GM19023 (cell line): ENCODE results near the gene KYNU.
A peak's percentile ranks its signal among the peaks of the same experiment; 100 is the strongest.

Source experiments
- ATAC-seq: cut with Tn5 transposase; IDR thresholded peaks from one replicate; pipeline ENCODE4 v1.9.1; 2021; ENCODE audit warnings: mild to moderate bottlenecking, moderate library complexity; ENCODE audit not compliant: unreplicated experiment

Gene KYNU

DNA sequence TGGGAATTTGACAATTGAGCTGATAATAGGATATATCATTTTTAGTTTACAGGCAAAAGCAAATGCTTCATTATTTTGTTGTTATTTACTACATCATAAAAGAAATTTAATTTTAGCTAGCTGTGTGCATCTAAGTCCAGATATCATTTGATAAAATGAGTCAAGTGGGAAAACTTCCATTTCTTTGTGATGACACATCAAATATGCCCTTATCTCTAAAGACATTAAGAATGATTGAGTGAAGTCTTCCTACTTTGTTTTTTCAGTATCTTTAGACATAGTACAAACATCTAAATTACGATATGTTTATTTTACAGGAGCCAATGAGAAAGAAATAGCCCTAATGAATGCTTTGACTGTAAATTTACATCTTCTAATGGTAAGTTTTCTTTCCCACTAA lies 77.0 kb downstream of the KYNU start:
- ATAC-seq = no peak

DNA sequence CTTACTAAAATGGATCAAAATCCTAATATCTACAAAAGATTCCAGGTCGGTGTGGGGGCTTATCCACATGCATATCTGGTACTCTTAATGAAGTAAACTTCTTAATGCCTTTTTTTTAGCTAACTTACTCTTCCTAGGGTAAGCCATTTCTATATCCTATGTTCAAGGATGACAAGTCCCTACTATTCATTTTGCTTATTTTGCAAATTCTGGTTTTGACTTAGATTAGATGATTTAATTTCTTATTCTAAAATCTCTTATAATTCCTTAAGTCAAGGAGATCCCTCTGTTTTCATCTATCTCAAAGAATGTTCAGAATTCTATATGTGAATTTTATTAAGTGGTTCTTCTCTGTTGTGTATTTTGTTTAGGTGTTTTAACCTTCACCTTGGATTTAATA lies 79.7 kb downstream of the KYNU start:
- no peak for ATAC-seq

DNA sequence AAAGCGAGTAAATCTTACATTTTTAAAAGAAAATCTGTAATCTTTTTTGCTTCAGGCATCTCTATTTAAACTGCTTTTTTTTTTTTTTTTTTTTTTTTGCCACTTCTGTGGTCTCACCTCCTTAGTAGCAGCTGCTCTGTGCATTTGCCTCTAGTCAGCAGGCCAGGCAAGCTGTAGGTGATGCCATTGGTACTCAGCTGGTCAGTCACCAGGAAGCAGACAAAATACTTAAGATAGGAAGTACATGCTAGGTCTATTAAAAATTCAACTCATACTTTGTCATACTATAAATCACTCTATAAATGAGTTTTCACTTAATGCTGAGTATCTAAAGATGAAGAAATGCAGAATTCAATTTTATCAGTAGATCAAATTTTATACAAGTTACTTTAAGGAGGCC lies 83.7 kb downstream of the KYNU start:
- ATAC-seq = no peak

DNA sequence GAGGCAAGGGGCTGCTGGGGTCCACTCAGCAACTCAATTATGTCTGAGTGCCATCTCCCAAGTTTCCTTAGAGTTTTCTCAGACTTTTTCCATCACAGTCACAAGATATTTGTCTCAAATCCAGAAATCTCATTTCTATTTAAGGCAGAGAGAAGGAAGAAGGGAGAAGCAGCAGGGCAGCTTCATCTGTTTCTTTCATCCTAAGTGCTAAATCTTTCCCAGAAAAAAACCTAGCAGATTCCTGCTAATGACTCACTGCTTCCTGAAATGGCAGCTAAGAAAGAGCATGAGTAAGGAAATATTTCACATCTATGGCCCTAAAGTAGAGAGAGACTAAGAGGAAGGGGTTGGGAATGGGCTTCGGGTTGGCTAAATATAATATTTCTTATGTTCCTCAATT lies 88.0 kb downstream of the KYNU start:
- ATAC-seq = no peak

DNA sequence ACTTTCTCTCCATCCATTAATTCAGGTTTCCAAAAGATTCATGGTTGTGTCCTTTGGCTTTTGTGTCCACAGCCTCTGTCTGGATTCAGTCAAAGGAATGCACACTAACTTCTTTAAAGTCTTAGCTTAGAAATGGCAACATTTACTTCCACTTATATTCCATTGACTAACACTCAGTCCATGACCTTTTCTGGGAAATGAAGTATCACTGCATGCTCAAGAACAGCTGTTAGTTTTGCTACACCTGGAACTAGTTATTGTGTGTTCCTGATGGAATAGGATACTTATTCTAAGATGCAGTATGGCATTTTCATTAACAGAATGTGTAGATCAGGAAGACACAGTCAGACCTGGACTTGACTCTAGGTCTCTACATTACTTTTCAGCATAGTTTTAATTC lies 88.8 kb downstream of the KYNU start:
- ATAC-seq = no peak

DNA sequence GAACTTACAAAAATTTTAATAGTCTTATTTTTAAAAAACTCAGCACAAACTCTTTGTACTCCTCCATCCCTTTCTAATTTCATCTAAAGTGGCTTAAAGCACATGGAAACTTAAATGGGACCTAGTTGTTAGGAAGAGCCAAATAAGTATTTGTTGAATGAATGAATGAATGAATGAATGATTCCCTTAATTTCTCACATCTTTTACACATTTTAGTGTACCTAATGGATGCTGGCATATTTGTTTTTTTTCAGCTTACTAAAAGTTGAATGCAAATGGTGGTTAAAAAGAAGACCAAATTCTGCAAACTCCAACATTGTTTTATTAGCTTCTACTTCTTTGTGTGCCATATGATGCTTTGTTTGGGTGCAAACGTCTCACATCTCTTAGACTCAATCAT lies 89.6 kb downstream of the KYNU start:
- ATAC-seq = no peak

DNA sequence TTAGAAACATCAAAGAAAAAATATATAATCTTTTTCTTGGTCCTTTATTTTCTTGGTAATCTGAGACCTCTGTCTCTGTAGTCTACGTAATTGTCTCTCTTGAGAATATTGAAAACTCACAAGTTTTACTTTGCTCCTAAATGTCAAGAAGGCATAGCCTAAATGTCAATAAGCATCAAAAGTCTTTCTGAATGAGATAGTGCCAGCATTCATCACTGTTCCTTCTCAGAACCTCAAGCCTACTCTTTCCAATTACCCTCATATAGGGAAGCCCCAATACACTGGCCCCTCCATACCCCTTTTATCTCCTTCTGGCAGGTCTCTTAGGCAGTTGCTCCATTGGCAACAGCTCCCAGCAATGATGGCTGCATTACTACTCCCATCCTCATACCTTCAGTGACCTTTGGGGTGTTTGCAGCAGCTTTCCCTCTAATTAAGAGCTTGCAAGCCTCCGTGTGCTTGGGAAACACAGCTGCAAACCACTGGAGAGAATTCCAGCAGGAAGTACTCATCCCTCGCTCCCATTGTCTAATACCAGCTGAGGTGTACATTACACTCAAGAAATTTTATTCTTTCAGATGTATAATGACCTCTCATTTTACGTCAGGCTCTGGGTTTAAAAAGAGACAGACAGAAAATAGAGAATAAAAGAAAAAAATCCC lies 95.8 kb downstream of the KYNU start:
- no peak for ATAC-seq

DNA sequence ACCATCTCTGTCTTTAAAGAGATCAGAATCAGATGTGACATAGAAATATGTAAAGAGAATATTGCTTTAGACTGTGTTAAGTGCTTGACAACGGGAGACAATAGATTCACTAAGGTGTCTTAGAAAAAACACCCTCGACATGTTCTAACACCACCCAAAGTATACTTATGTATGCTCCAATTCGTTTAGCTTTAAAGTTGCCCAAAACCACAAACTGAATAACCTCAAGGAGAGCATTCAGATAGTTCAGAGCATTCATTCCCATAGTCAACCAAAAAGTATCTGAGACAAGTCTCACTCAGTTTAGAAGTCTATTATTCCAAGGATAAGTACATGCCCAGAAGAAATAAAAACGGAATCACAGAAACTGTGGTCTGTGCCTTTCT lies 96.4 kb downstream of the KYNU start:
- peak; percentile 12 for ATAC-seq

DNA sequence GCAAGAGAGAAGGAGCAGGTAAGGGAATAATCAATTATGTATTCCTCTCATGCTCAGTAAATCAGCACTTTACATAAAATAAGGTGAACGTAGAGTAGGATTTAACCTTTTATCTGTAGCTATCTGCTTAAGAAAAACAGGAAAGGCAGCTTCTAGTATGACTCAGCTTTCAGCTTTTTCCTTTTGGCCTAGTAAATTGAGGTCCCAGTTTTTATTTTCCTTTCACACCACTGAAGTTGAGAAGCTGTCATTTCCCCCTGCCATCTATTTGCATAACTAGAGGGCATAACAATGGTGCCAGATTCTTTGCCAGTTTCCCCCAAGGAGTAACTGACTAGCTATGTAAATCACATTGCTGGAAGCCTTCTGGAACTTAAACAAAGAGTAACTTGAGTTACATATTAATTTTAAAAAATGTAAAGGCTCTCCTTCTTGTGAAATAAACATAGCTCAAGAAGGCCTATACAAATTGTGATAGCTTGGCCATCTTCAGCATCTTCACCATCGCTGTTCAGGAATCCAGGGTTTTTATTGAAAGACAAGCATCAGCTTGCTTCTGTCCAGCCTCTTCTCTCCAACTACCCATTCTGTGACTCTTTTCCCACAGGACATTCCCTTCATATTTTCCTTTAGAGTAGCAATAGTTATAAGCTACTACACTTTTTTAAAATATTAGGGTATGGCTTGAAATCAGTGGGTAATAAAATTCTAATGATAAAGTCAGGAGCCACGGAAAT lies 97.0 kb downstream of the KYNU start:
- peak; percentile 42 for ATAC-seq

DNA sequence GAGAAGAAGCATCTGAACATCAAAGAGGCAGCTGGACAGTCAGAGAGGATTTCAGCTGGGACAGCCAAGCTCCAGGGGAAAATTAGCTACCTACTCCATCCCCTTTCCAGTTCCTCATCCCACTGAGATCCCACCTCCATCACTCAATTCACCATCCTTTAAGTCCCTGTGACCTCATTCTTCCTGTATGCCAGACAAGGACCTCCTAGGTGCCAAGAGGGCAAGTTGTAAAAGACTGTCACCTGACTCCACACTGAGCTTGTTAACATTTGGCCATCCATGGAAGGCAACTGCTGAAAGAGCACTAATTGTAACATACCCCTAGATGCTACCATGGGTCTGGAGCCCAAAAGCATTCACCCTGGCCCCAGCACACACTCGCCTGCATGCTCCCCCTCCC lies 97.8 kb downstream of the KYNU start:
- ATAC-seq = no peak

DNA sequence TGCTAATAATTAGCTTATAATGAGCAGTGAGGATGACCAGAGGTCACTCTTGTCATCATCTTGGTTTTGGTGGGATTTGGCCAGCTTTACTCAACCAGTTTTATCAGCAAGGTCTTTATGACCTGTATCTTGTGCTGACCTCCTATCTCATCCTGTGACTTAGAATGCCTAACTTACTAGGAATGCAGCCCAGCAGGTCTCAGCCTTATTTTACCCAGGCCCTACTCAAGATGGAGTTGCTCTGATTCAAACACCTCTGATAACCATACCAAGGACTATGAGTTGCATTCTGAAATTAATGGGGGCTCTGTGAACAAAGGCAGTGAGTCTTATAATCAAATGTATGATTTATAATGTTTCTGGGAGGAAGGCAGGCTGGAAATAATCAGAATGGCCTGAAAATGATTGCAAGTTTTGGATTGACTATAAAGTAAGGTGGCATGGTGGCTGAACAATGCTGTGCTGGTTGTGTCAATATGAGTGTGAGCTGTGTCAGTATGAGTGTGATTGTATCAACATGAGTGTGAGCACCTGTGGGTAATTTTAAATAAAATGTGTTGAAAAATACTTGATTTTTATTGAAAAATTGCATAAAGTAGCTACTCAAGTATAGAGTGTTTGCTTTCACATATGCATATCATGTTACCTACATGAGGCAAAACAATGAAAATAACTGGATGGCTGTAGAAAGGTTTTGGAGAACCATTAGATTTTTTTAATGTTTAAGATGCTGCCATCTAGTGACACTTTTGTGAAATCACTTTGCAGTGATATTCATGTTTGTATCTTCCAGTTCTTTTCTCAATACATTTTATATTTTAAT lies 103.0 kb downstream of the KYNU start:
- ATAC-seq = peak; percentile 49

DNA sequence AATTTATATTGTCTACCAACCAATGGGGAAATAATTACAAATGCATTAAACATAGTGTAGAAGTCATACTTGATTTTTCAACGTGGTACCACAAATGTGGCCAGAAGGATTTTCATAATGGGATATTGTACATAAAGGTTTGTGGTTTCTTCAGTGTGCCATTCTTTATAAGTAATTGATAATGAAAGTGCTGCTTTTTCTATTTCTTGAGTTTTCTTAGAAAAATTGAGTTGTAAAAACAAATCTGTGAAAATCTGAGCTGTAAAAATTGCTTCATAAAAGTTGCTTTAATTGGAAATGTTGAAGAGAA lies 103.6 kb downstream of the KYNU start:
- no peak for ATAC-seq

DNA sequence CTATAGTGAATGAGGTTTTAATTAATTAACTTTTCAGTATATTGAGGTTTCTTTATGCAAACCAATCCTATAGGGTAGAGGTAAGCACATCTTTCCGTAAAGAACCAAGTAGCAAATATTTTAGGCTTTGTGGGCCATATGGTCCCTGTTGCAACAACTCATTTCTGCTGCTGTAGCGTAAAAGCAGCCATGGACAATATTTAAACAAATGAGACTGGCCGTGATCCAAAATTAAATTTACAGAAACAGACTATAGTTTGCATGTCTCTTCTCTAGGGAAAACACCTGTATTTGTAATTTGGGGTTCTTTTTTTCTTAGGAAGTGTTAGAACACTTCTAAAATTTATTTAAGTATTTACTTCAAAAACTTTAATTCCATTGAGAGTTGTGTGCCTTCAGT lies 104.3 kb downstream of the KYNU start:
- ATAC-seq = no peak

DNA sequence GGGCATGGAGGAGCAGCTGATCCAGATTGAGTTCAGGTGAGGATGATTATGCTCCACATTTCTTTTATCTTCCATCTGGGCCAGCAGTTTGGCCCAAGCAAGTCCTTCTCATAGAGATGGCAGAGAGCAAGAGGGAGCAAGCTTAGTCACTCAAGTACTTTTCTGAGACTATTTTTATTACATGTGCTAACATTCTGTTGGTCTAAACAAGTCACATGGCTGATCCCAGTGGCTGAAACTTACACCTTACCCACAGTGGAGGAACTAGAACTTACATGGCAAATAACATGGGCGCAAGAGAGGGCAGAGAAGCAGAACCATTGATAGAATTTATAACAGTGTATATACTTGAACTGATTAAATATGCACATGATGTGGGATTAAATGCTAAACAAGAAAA lies 105.7 kb downstream of the KYNU start:
- peak; percentile 47 for ATAC-seq

DNA sequence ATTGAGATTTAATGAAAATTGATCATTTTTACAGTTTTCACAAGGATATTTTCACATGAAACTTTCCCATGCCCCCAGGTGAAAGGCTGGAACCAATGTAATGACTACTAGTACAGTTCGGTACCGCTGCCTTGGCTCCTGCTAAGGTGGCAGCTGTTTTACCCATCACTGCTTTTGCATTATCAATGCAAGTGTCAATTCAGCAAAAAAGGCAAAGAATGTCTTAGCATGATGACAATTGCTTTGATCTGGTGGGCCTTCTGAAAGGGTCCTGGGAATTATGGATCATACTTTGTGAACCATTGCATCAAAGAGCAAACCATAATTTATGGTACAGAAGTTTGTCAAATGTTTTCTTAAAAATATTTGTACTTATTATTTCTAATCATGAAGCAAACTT lies 107.2 kb downstream of the KYNU start:
- ATAC-seq = no peak

DNA sequence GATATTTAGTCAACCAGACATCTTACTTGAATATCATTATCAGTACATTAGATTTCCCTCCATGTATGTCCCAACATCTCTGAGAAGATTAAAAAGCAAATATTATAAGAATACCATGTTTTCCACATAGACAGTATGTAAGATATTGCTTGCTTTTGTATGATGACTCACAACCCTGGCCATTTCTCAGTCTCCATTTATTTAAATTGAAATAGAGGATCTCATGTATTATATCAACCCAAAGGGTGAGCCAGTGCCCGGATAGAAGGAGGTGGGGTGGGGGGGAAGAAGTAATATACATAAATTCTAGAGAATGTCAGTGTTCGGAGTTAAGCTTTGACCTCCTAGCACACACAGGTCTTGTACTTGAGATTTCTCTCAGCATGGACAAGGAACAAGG lies 109.6 kb downstream of the KYNU start:
- no peak for ATAC-seq

DNA sequence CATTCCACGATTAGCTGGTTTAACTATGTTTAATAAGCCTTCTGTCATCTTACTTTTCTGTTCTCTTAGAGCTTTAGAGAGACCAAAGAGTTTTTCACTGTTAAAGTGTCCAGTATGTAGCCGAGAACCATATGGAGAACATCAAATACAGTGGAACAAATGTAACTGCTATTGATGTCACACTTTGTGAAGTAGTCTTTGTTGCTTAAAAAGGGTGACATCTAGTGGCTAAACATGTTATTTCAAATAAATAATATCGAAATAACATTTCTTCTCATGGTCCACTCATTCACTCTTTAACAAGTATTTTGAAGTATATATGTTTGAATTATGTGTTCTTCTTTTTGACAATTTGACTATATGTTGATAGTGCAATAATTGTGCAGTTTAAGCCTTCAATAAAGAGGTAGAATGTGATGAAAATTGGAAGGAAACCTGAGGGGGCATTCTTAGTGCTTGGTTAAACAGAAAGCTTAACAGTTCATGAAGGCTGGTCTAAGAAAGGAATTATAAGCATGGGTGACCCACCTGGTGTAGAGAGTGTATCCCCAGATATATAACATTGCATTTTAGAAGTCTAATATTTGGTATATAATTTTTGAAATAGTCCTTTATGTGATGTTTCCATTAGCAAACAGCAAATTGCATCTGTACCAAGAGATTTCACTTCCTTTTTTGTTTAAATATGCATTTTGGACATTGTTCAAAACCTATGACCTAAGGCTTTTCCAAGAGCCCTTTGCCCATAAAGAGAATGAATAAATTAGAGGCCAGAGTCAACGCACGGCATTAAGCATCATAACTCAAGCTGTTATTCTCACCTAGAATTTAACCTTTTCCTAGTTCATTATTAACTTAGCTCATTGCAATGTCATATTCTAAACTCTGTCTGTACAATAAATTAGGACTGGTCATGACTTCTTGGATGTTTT lies 112.1 kb downstream of the KYNU start:
- peak; percentile 55 for ATAC-seq

DNA sequence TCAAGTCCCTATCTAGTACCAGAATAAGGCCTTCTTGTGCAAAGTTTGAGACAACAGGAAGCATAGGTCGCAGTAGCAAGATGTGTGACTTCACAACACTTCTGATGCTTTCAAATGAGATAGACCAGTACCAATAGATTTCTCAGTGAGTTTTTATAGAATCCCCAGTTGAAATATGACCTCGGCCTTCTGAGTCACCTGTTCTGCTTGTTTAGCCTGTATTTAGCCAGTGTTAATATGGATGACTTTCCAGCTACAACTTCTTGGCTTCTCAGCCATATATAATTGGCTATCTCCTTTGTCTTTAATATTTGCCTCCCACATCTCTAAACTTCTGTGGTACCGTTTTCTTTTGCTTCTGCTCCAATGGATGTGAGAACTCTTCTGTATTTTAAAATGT lies 113.8 kb downstream of the KYNU start:
- no peak for ATAC-seq

DNA sequence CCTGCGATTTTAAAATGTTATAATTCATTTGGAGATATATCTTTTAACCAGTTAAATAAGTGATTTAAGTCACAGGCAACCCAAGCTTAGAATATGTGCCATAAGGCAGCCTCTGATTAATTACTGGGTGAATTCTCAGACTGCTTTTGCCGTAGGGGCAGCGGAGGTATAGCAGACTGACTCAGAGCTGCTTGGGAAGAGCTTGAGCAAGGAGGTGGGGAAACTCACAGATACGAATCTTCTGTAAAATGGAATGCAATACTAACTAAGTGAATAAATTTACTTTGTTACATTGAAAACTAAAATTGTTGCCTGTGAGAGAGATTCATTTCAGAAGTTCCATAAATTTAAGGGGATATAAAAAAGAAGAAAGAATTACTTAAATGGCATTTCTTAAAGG lies 115.4 kb downstream of the KYNU start:
- no peak for ATAC-seq

DNA sequence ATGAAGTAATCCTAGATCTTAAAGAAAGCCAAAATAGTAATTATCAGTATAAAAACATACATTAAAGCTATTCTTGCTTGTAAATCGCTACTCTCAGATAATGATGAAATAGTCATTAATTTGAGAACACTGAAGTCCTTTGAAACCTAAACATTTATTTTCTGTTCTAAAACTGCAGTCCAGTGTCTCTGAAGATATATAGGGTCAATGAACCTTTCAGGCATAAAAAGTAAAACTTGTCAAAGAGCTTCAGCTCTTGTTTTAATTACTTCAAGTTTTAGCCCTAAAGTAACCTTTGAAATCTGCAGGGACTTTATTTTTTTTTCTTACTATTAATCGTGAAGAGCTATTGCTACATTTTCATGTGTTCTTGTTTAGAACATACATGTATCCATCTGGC lies 116.3 kb downstream of the KYNU start:
- ATAC-seq = no peak

DNA sequence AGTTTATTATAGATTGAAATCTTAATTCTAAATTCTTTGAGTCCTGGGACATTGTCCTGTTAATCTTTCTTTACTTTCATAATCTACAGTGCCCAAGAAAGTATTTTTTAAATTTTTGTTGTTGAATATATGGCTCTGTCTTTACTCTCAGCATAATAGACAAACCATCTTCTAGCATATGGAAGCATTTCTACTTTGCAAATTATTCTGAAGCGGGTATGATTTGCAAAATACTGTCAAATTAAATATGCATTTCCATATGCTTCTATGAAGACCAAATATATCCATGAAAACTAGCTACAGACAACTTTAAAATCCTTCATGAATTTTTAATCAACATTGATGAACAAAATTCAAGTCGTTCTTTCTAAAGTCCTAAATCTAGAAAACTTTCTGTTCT lies 117.2 kb downstream of the KYNU start:
- ATAC-seq = no peak
